A673 (cell line): ENCODE results near the gene KCNA2.

Source experiments
- EZH2 ChIP-seq: fragments of 200-600 bp; sonication (generic); IDR thresholded peaks from 2 replicates; pipeline ENCODE4 v1.6.1; 2017; ENCODE audit warnings: borderline replicate concordance, low read depth, mild to moderate bottlenecking, mixed read lengths, antibody characterized with exemption, low read length; ENCODE audit not compliant: poor library complexity, severe bottlenecking
- TF ChIP-seq, protein P1 (sequence below): fragments of 300-800, 200-600 bp; sonication (generic); conservative IDR thresholded peaks from 2 replicates; pipeline ENCODE4 v1.5.1; 2017; ENCODE audit warnings: low read depth, mild to moderate bottlenecking, antibody characterized with exemption, low read length, moderate library complexity, mixed read lengths

DNA sequence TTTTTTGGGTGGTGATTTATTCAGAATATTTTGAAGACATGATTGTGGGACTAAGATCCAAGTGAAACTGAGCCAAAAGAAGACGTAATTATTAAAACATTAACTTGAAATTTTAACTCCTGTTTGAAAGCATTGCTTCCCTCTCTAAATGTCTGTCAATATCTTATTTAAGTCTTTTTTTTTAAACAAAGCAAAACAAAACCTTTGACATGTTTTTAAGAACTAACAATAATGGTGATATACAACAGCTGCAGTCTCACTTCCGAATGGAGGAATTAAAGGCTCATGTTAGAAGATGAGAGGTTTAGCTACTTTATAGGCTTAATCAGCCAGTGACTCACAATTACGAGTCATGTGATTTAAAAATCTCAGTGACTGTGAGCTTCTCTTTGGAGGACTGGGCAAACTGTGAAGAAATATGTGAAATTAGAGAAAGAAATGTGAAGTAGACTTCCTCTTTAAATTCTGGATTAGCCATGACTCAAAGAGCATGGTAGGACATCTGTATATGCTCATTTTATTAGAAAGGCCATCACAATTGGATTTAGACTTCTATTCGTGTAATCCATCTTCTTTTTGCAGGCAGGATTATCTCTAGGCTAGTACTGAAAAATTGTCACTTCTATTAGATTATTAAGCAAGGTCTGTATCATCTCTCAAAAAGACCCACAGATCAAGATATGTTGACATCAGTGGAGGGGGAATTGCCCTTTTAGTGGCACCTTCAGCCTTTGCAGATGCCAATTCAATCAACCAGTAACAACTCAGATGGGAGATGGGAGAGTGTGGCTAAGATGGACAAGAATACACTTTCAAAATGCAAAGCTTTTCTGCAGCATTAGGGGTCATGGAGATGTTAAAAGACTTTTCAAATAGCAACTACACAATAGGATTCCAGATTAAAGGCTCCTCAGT, 39.9 kb upstream of the KCNA2 start:
- TF ChIP-seq, protein P1, sequence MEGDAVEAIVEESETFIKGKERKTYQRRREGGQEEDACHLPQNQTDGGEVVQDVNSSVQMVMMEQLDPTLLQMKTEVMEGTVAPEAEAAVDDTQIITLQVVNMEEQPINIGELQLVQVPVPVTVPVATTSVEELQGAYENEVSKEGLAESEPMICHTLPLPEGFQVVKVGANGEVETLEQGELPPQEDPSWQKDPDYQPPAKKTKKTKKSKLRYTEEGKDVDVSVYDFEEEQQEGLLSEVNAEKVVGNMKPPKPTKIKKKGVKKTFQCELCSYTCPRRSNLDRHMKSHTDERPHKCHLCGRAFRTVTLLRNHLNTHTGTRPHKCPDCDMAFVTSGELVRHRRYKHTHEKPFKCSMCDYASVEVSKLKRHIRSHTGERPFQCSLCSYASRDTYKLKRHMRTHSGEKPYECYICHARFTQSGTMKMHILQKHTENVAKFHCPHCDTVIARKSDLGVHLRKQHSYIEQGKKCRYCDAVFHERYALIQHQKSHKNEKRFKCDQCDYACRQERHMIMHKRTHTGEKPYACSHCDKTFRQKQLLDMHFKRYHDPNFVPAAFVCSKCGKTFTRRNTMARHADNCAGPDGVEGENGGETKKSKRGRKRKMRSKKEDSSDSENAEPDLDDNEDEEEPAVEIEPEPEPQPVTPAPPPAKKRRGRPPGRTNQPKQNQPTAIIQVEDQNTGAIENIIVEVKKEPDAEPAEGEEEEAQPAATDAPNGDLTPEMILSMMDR = no peak
- no peak for TF ChIP-seq EZH2
